ENCODE results near the gene BLNK.

DNA sequence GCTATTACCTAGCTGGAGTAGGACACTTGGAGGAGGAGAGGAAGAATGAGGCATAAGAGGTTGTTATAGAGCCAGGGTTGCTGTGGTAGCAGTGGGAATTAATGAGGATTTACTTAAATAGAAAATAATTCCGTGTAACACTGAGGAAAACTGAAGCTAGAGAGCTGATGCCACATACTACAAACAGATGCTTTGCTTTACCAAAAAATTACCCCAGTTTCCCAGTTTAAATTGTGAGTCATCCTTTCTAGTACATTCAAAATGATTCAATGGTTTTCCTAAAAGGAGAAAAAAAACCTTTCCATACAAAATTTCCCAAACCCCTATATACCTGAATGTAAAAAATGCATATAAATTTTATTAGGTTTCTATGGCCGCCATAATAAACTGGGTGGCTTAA is 82.9 kb downstream of the BLNK start:
- TF ChIP-seq, protein P1, sequence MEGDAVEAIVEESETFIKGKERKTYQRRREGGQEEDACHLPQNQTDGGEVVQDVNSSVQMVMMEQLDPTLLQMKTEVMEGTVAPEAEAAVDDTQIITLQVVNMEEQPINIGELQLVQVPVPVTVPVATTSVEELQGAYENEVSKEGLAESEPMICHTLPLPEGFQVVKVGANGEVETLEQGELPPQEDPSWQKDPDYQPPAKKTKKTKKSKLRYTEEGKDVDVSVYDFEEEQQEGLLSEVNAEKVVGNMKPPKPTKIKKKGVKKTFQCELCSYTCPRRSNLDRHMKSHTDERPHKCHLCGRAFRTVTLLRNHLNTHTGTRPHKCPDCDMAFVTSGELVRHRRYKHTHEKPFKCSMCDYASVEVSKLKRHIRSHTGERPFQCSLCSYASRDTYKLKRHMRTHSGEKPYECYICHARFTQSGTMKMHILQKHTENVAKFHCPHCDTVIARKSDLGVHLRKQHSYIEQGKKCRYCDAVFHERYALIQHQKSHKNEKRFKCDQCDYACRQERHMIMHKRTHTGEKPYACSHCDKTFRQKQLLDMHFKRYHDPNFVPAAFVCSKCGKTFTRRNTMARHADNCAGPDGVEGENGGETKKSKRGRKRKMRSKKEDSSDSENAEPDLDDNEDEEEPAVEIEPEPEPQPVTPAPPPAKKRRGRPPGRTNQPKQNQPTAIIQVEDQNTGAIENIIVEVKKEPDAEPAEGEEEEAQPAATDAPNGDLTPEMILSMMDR (conservative IDR thresholded peaks at IDR 0.05): no peak
- no peak for TF ChIP-seq EZH2 (IDR thresholded peaks at IDR 0.05; ENCODE audit: low read depth)
